ENCODE data around the gene GANAB. TPM values are rescaled to one million over a fixed set of nuclear protein-coding genes. Genes with fewer than 3 reads are reported as not detected.

Gene GANAB
- polyA plus RNA-seq, 4 donors: 38.6 to 310 (median 103) TPM

GRCh38 chr11:62673196-62673525 lies 26.7 kb upstream of the GANAB start:
- Histone ChIP-seq H3K4me3 (ENCODE audit: low read depth in 1 of 3, low read length in 3 of 3) (no peak overlapping the region), H3K4me1 (ENCODE audit: control insufficient read depth in 3 of 3, insufficient read depth in 2 of 3, low read depth in 1 of 3, low read length in 2 of 3) (peaks cover 4 to 16% (median 9%) of the 10 kb centered on the region in 3 donors), H3K27me3 (ENCODE audit: control insufficient read depth in 3 of 3, insufficient read depth in 3 of 3, low read length in 3 of 3) (no peaks in the 10 kb centered on the region), H3K9me3 (ENCODE audit: control insufficient read depth in 2 of 2, insufficient read depth in 1 of 2, low read depth in 1 of 2, low read length in 1 of 2) (no peaks in the 10 kb centered on the region), H3K27ac (ENCODE audit: low read depth in 1 of 3, low read length in 2 of 3) (peak overlapping the region in 2 of 3 donors; percentile 27 to 89), H3K36me3 (ENCODE audit: control insufficient read depth in 3 of 3, insufficient read depth in 2 of 3, low read depth in 1 of 3, low read length in 3 of 3) (peaks cover 2 to 44% (median 3%) of the 10 kb centered on the region in 3 donors)
- DNase-seq (no peak), FAIRE-seq (no peak)
- WGBS, 3 donors: 53 to 79% (median 55%) methylated on average over 2 of the region's 2 CpGs

- peaks cover 0 to 43% (median 6%) of the 10 kb centered on the region in 3 donors for H3K36me3 ChIP-seq (ENCODE audit: control insufficient read depth in 3 of 3, insufficient read depth in 2 of 3, low read depth in 1 of 3, low read length in 3 of 3)
- FAIRE-seq: no peak
- 0 to 1% (median 0%) methylated on average over 57 to 59 of the region's 59 CpGs for WGBS, 3 donors
Observed at GRCh38 chr11:62671608-62672389, 25.4 kb upstream of the GANAB start, which contains the start of the genes LBHD1 and UQCC3. TSS of gene LBHD1 (minus strand) at chr11:62672267. CDS start at chr11:62670031, 2,236 bp downstream. TSS of gene UQCC3 (plus strand) at chr11:62671673. CDS start at chr11:62671746, 73 bp downstream.

GRCh38 chr11:62671236-62671607 lies 24.8 kb upstream of the GANAB start:
- FAIRE-seq (no peak), DNase-seq (no peak)
- WGBS, 3 donors: 0 to 1% (median 1%) methylated on average over 17 of the region's 17 CpGs

More at GRCh38 chr11:62671608-62672389, 25.4 kb upstream of the GANAB start, which contains the start of the genes LBHD1 and UQCC3:
- Histone ChIP-seq H3K4me1 (ENCODE audit: control insufficient read depth in 3 of 3, insufficient read depth in 2 of 3, low read depth in 1 of 3, low read length in 2 of 3) (peaks cover 4 to 16% (median 7%) of the 10 kb centered on the region in 3 donors), H3K9me3 (ENCODE audit: control insufficient read depth in 2 of 2, insufficient read depth in 1 of 2, low read depth in 1 of 2, low read length in 1 of 2) (no peaks in the 10 kb centered on the region), H3K4me3 (ENCODE audit: low read depth in 1 of 3, low read length in 3 of 3) (peak within 1 kb of the TSS; percentile 61 to 80 (median 80)), H3K27me3 (ENCODE audit: control insufficient read depth in 3 of 3, insufficient read depth in 3 of 3, low read length in 3 of 3) (no peaks in the 10 kb centered on the region), H3K27ac (ENCODE audit: low read depth in 1 of 3, low read length in 2 of 3) (peak within 1 kb of the TSS; percentile 77 to 89 (median 87))
- peak; percentile 84 to 92 for DNase-seq

GRCh38 chr11:62669420-62670161 lies 23.2 kb upstream of the GANAB start:
- WGBS, 3 donors: 45 to 69% (median 49%) methylated on average over 4 of the region's 4 CpGs
- H3K9me3 ChIP-seq (ENCODE audit: control insufficient read depth in 2 of 2, insufficient read depth in 1 of 2, low read depth in 1 of 2, low read length in 1 of 2): no peaks in the 10 kb centered on the region
- no peak overlapping the region for H3K4me3 ChIP-seq (ENCODE audit: low read depth in 1 of 3, low read length in 3 of 3)
- H3K27me3 ChIP-seq (ENCODE audit: control insufficient read depth in 3 of 3, insufficient read depth in 3 of 3, low read length in 3 of 3): no peaks in the 10 kb centered on the region
- H3K27ac ChIP-seq (ENCODE audit: low read depth in 1 of 3, low read length in 2 of 3): peak overlapping the region in 2 of 3 donors; percentile 2 to 52
- peaks cover 10 to 22% (median 11%) of the 10 kb centered on the region in 3 donors for H3K4me1 ChIP-seq (ENCODE audit: control insufficient read depth in 3 of 3, insufficient read depth in 2 of 3, low read depth in 1 of 3, low read length in 2 of 3)
- DNase-seq: peak in 1 of 2 donors; percentile 83
- no peak for FAIRE-seq
- H3K36me3 ChIP-seq (ENCODE audit: control insufficient read depth in 3 of 3, insufficient read depth in 2 of 3, low read depth in 1 of 3, low read length in 3 of 3): peaks cover 0 to 39% (median 3%) of the 10 kb centered on the region in 3 donors

More at GRCh38 chr11:62671236-62671607, 24.8 kb upstream of the GANAB start:
- Histone ChIP-seq H3K4me1 (ENCODE audit: control insufficient read depth in 3 of 3, insufficient read depth in 2 of 3, low read depth in 1 of 3, low read length in 2 of 3) (peaks cover 10 to 22% (median 11%) of the 10 kb centered on the region in 3 donors), H3K9me3 (ENCODE audit: control insufficient read depth in 2 of 2, insufficient read depth in 1 of 2, low read depth in 1 of 2, low read length in 1 of 2) (no peaks in the 10 kb centered on the region), H3K36me3 (ENCODE audit: control insufficient read depth in 3 of 3, insufficient read depth in 2 of 3, low read depth in 1 of 3, low read length in 3 of 3) (peaks cover 0 to 44% (median 6%) of the 10 kb centered on the region in 3 donors), H3K27me3 (ENCODE audit: control insufficient read depth in 3 of 3, insufficient read depth in 3 of 3, low read length in 3 of 3) (no peaks in the 10 kb centered on the region), H3K27ac (ENCODE audit: low read depth in 1 of 3, low read length in 2 of 3) (peak overlapping the region; percentile 77 to 89 (median 87)), H3K4me3 (ENCODE audit: low read depth in 1 of 3, low read length in 3 of 3) (peak overlapping the region; percentile 61 to 80 (median 80))

- no peak for DNase-seq
- H3K4me1 ChIP-seq (ENCODE audit: control insufficient read depth in 3 of 3, insufficient read depth in 2 of 3, low read depth in 1 of 3, low read length in 2 of 3): peaks cover 10 to 14% (median 11%) of the 10 kb centered on the region in 3 donors
- H3K9me3 ChIP-seq (ENCODE audit: control insufficient read depth in 2 of 2, insufficient read depth in 1 of 2, low read depth in 1 of 2, low read length in 1 of 2): no peaks in the 10 kb centered on the region
- H3K27me3 ChIP-seq (ENCODE audit: control insufficient read depth in 3 of 3, insufficient read depth in 3 of 3, low read length in 3 of 3): no peaks in the 10 kb centered on the region
- H3K4me3 ChIP-seq (ENCODE audit: low read depth in 1 of 3, low read length in 3 of 3): no peak overlapping the region
- H3K36me3 ChIP-seq (ENCODE audit: control insufficient read depth in 3 of 3, insufficient read depth in 2 of 3, low read depth in 1 of 3, low read length in 3 of 3): peaks cover 0 to 32% (median 3%) of the 10 kb centered on the region in 3 donors
- WGBS, 3 donors: 68 to 79% (median 77%) methylated on average over 2 of the region's 2 CpGs
- no peak overlapping the region for H3K27ac ChIP-seq (ENCODE audit: low read depth in 1 of 3, low read length in 2 of 3)
- no peak for FAIRE-seq
Observed at GRCh38 chr11:62667460-62667859, 21.0 kb upstream of the GANAB start.

GRCh38 chr11:62666259-62666926 lies 20.0 kb upstream of the GANAB start:
- Histone ChIP-seq H3K4me1 (ENCODE audit: control insufficient read depth in 3 of 3, insufficient read depth in 2 of 3, low read depth in 1 of 3, low read length in 2 of 3) (peaks cover 10 to 12% (median 11%) of the 10 kb centered on the region in 3 donors), H3K9me3 (ENCODE audit: control insufficient read depth in 2 of 2, insufficient read depth in 1 of 2, low read depth in 1 of 2, low read length in 1 of 2) (no peaks in the 10 kb centered on the region), H3K27me3 (ENCODE audit: control insufficient read depth in 3 of 3, insufficient read depth in 3 of 3, low read length in 3 of 3) (no peaks in the 10 kb centered on the region), H3K27ac (ENCODE audit: low read depth in 1 of 3, low read length in 2 of 3) (peak overlapping the region; percentile 57 to 98 (median 95)), H3K36me3 (ENCODE audit: control insufficient read depth in 3 of 3, insufficient read depth in 2 of 3, low read depth in 1 of 3, low read length in 3 of 3) (peaks cover 0 to 41% (median 3%) of the 10 kb centered on the region in 3 donors), H3K4me3 (ENCODE audit: low read depth in 1 of 3, low read length in 3 of 3) (peak overlapping the region; percentile 84 to 98 (median 97))
- WGBS, 3 donors: 20 to 39% (median 25%) methylated on average over 16 of the region's 16 CpGs
- DNase-seq: no peak
- FAIRE-seq: no peak

GRCh38 chr11:62665599-62666258 lies 19.3 kb upstream of the GANAB start:
- FAIRE-seq: no peak
- H3K4me1 ChIP-seq (ENCODE audit: control insufficient read depth in 3 of 3, insufficient read depth in 2 of 3, low read depth in 1 of 3, low read length in 2 of 3): peaks cover 10 to 12% (median 11%) of the 10 kb centered on the region in 3 donors
- DNase-seq: peak in 1 of 2 donors; percentile 53

More at GRCh38 chr11:62665599-62666258, 19.3 kb upstream of the GANAB start:
- Histone ChIP-seq H3K36me3 (ENCODE audit: control insufficient read depth in 3 of 3, insufficient read depth in 2 of 3, low read depth in 1 of 3, low read length in 3 of 3) (peaks cover 0 to 41% (median 3%) of the 10 kb centered on the region in 3 donors), H3K4me3 (ENCODE audit: low read depth in 1 of 3, low read length in 3 of 3) (peak overlapping the region; percentile 84 to 98 (median 97)), H3K9me3 (ENCODE audit: control insufficient read depth in 2 of 2, insufficient read depth in 1 of 2, low read depth in 1 of 2, low read length in 1 of 2) (no peaks in the 10 kb centered on the region), H3K27me3 (ENCODE audit: control insufficient read depth in 3 of 3, insufficient read depth in 3 of 3, low read length in 3 of 3) (no peaks in the 10 kb centered on the region), H3K27ac (ENCODE audit: low read depth in 1 of 3, low read length in 2 of 3) (peak overlapping the region; percentile 57 to 98 (median 95))
- 1 to 2% (median 1%) methylated on average over 39 of the region's 39 CpGs for WGBS, 3 donors
